Neuron (in vitro differentiated cells): ENCODE results near the gene RABIF.
"Not testable (repeated sequence)": the region's sequence is repeated elsewhere in the genome, so short reads cannot be mapped to it uniquely, and the experiment has no call there.

ENCODE experiments used
- H2AFZ ChIP-seq: one replicate; pipeline ENCODE4 v1.6.1; 2013; ENCODE audit warnings: low read depth, mild to moderate bottlenecking, inconsistent platforms, low read length, moderate library complexity
- H3K27me3 ChIP-seq: one replicate; pipeline ENCODE4 v1.6.1; 2013; ENCODE audit warnings: low read length; ENCODE audit not compliant: insufficient read depth
- H3K36me3 ChIP-seq: one replicate; pipeline ENCODE4 v1.6.1; 2013; ENCODE audit warnings: low read length; ENCODE audit not compliant: insufficient read depth
- H3K4me1 ChIP-seq: one replicate; pipeline ENCODE4 v1.6.1; 2013; ENCODE audit warnings: low read length; ENCODE audit not compliant: insufficient read depth
- H3K4me3 ChIP-seq: 2 replicates; pipeline ENCODE4 v1.5.1; 2013; ENCODE audit warnings: mild to moderate bottlenecking, low read length, moderate library complexity
- H3K9me3 ChIP-seq: one replicate; pipeline ENCODE4 v1.6.1; 2013; ENCODE audit warnings: low read length

The RABIF gene

DNA sequence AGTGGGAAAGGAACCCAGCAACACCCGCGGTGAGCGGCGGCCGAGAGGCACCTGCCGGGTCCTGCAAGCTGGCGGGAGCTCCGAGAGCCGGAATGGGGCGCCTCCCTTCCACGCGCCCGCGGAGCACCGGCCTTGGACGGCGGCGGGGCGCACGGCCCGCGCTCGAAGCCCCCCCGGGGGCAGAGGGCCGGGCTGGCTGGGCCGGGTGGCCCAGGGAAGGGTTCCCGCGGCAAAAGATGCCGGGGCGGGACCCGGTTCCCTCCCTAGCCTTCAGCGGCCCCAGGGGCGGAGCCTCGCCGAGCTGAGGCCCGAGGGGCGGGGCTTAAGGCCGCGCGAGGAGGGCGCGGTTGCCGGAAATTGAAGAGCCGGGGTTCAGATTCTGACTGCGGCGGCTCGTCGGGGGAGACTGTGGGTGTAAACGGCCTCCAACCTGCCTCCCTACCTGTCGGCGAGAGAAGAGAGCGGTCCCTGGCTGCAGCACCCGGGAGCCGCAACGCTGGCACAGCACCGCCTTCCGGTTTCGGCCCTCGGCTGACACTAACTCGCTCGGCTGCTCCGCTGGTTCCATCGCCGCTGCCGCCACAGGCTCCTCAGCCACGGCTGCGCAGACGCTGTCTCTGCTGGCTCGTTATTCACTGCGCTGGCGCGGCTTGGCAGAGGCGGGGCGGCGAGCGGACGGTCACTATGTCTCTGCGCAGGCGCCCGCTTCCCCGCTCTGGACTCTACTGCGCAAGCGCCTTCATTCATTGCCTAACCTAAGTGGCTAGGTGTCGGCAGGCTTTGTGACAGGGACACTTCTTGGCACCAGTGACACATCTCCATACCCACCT is at the start of gene RABIF:
RABIF (minus strand) TSS at position 619 of the 830 bp plus-strand sequence; CDS start at position 568, 51 bp downstream.
- peaks cover 31% of the 10 kb centered on the region for H3K36me3 ChIP-seq
- peak within 1 kb of the TSS; percentile 99 for H2AFZ ChIP-seq
- no peaks in the 10 kb centered on the region for H3K9me3 ChIP-seq
- H3K4me3 ChIP-seq = peak within 1 kb of the TSS; percentile 99
- peaks cover 15% of the 10 kb centered on the region for H3K4me1 ChIP-seq
- H3K27me3 ChIP-seq = no peaks in the 10 kb centered on the region

DNA sequence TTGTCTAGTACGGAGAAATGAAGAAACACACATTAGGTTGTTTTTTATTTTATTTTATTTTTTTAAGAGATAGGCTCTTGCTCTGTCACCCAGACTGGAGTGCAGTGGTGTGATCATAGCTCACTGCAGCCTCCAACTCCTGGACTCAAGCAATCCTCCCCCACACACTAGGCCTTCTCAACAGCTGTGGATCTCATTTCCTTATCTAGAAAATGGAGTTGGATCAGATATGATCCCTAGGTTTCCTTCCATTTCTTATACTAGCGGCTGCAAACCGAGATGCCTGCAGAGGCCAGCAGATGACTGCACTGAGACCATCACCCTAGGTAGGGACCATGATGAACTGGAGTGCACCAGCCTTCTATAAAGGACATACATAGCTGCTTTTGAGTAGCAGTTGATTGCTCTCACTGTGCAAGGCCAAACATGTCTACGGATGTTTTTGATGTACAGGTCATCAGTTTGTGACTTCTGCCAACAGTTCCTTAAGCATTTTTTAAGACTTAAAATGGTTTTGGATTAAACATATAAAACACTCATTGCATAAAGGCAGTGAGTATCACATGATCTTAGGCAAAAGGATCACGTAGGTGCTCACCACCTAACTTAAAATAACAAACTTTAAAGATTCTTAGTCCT is 49.5 kb upstream of the RABIF start:
- Histone ChIP-seq H3K27me3 (no peaks in the 10 kb centered on the region), H3K4me1 (no peaks in the 10 kb centered on the region), H3K9me3 (no peaks in the 10 kb centered on the region), H3K36me3 (peaks cover 32% of the 10 kb centered on the region), H2AFZ (no peak overlapping the region), H3K4me3 (no peak overlapping the region)

DNA sequence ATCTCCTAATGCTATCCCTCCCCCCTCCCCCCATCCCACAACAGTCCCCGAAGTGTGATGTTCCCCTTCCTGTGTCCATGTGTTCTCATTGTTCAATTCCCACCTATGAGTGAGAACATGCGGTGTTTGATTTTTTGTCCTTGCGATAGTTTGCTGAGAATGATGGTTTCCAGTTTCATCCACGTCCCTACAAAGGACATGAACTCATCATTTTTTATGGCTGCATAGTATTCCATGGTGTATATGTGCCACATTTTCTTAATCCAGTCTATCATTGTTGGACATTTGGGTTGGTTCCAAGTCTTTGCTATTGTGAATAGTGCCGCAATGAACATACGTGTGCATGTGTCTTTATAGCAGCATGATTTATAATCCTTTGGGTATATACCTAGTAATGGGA is 47.5 kb upstream of the RABIF start:
- H3K27me3 ChIP-seq, H3K9me3 ChIP-seq, H3K4me3 ChIP-seq, H3K4me1 ChIP-seq, H2AFZ ChIP-seq: not testable (repeated sequence)
- peaks cover 15% of the 10 kb centered on the region for H3K36me3 ChIP-seq

DNA sequence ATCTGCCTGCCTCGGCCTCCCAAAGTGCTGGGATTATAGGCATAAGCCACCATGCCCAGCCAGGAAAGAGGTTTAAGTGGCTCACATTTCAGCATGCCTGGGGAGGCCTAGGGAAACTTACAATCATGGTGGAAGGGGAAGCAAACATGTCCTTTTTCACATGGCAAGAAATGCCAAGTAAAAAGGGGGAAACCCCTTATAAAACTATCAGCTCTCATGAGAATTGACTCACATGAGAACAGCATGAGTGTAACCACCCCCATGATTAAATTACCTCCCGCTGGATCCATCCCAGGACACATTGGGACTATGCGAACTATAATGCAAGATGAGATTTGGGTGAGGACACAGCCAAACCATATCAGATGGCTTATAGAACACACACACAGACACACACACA is 46.9 kb upstream of the RABIF start:
- no peaks in the 10 kb centered on the region for H3K9me3 ChIP-seq
- H3K27me3 ChIP-seq = no peaks in the 10 kb centered on the region
- no peak overlapping the region for H2AFZ ChIP-seq
- H3K36me3 ChIP-seq = peaks cover 9% of the 10 kb centered on the region
- no peak overlapping the region for H3K4me3 ChIP-seq
- no peaks in the 10 kb centered on the region for H3K4me1 ChIP-seq

DNA sequence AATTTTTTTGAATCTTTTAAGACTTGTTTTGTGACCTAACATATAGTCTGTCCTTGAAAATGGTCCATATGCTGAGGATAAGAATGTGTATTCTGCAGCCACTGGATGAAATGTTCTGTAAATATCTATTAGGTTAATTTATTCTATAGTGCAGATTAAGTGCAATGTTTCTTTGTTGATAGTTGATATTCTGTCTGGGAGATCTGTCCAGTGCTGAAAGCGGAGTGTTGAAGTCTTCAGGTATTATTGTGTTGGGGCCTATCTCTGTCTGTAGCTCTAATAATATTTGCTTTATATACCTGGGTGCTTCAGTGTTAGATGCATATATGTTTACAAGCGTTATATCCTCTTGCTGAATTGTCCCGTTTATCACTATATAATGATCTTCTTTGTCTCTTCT is 45.8 kb upstream of the RABIF start:
- Histone ChIP-seq H2AFZ (no peak overlapping the region), H3K9me3 (no peaks in the 10 kb centered on the region), H3K36me3 (peaks cover 2% of the 10 kb centered on the region), H3K27me3 (no peaks in the 10 kb centered on the region), H3K4me3 (no peak overlapping the region), H3K4me1 (no peaks in the 10 kb centered on the region)

DNA sequence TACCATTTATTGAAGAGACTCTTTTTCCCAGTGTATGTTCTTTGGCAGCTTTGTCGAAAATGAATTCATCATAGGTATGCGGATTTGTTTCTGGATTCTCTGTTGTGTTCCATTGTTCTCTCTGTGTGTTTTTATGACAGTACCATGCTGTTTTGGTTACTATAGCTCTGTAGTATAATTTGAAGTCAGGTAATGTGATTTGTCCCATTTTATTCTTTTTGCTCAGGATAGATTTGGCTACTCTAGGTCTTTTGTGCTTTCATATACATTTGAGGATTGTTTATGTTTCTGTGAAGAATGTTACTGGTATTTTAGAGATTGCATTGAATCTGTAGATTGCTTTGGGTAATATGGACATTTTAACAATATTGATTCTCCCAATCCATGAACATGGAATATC is 43.5 kb upstream of the RABIF start:
- Histone ChIP-seq H3K36me3 (no peaks in the 10 kb centered on the region), H3K4me1 (no peaks in the 10 kb centered on the region), H3K9me3 (no peaks in the 10 kb centered on the region), H3K27me3 (no peaks in the 10 kb centered on the region), H2AFZ (no peak overlapping the region), H3K4me3 (no peak overlapping the region)

DNA sequence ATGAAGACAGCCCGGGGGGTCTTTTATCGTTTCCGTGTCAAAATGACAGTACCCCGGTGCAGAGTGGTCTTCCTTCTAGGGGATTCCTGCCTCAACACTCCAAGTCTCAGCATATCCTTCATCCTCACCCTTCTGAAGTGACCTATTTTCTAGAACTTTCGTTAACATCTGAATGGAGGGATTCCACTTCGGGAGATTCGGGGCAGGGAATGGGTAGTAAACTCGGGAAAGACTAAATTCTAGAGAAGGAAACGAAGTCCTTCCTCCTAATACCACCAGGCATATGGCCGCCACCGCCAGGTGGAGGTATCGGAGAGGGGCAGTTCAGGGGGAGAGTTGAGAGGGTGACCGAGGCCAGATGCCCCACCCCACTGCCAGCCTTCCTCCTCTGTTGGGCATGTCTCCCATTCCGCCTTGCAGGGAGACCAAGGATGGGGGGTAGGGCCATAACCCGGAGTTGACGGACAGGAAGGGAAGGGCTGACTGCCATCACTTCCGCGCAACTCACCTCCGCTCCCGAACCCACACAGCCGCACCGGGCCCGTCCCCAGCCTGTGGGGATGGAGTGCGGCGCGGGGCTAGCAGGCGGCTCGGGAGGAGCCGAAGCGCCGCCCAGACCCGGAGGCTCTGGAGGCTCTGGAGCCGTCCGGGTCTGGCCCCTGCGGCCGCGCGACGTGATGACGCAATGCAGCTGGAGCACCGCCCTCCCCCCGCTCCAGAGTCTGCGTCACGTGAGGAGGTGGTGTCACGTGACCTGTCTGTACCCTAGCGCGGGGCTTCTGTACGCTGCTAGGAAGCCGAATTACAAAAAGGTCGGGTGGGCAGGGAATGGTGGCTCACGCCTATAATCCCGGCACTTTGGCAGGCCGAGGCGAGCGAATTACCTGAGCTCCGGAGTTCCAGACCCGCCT is 37.9 kb upstream of the RABIF start, which contains the start of gene KLHL12:
KLHL12 (minus strand) TSS at position 654 of the 911 bp plus-strand sequence. CDS start 2,072 bp downstream, outside the sequence.
- Histone ChIP-seq H3K27me3 (no peaks in the 10 kb centered on the region), H3K4me3 (peak within 1 kb of the TSS; percentile 59), H3K9me3 (no peaks in the 10 kb centered on the region), H2AFZ (peak within 1 kb of the TSS; percentile 22), H3K36me3 (peaks cover 20% of the 10 kb centered on the region), H3K4me1 (peaks cover 8% of the 10 kb centered on the region)

DNA sequence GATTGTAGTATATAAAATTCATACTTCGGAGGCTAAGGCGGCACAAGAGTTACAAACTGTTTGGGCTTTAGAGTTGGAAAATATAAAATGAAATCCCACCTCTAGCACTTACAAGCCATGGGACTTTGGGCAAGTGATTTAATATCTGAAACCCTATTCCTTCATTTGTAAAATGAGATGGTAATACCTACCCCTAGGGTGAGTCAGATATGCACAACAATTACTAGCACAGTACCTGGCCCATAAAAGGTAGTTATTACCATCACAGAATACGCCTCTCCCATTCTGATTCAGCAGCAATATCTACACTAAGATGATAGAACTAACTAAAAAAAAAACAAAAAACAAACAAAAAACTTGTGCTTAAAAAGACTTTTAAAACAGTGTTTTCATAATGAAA is 34.6 kb upstream of the RABIF start:
- Histone ChIP-seq H3K9me3 (no peaks in the 10 kb centered on the region), H3K4me3 (no peak overlapping the region), H3K36me3 (peaks cover 32% of the 10 kb centered on the region), H3K4me1 (peaks cover 8% of the 10 kb centered on the region), H2AFZ (no peak overlapping the region), H3K27me3 (no peaks in the 10 kb centered on the region)

DNA sequence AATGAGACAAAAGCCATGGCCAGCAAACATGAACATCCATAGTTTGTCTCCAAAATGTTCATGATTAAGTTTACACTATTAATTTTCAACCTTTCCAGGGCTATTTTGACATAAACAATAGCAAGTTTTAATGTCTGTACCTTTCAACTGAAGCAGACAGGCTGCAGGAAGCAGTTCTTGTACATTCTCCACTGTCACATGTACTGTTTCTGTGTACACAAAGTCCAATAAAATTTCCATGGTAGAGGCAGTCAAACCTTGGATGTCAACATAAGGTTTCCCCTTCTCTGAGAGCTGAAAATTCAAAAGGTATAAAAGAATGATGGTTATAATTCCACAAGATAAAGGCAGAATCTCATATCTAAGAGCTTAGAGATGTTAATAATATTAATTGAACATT is 30.7 kb upstream of the RABIF start:
- Histone ChIP-seq H3K27me3 (no peaks in the 10 kb centered on the region), H3K36me3 (peaks cover 63% of the 10 kb centered on the region), H2AFZ (no peak overlapping the region), H3K9me3 (no peaks in the 10 kb centered on the region), H3K4me3 (no peak overlapping the region), H3K4me1 (peaks cover 2% of the 10 kb centered on the region)

DNA sequence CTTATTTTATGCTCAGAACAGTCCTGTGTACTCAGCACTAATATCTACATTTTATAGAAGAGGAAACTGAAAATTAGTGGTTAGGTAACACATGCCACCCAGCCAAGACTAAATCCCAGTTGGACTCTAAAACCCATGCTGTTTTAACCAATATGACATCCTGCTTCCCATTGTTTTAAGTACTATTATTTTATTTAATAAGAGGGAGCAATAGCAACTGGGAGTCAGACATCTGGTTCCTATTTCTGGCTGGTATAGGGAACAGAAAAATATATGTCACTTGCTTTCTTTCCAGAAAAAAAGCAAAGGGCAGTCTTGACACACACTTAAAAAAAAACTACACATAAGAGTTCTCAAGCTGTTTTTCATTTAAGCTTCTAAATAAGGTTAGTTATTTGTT is 26.2 kb upstream of the RABIF start:
- H3K9me3 ChIP-seq = no peaks in the 10 kb centered on the region
- no peaks in the 10 kb centered on the region for H3K27me3 ChIP-seq
- no peak overlapping the region for H3K4me3 ChIP-seq
- H3K4me1 ChIP-seq = no peaks in the 10 kb centered on the region
- H2AFZ ChIP-seq = no peak overlapping the region
- H3K36me3 ChIP-seq = peaks cover 83% of the 10 kb centered on the region

DNA sequence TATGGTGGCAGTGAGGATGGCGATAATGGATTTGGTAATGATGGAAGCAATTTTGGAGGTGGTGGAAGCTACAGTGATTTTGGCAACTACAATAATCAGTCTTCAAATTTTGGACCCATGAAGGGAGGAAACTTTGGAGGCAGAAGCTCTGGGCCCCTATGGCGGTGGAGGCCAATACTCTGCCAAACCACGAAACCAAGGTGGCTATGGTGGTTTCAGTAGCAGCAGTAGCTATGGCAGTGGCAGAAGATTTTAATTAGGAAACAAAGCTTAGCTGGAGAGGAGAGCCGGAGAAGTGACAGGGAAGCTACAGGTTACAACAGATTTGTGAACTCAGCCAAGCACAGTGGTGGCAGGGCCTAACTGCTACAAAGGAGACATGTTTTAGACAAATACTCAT is 23.5 kb upstream of the RABIF start:
- not testable (repeated sequence) for H2AFZ ChIP-seq, H3K27me3 ChIP-seq, H3K4me3 ChIP-seq, H3K4me1 ChIP-seq, H3K9me3 ChIP-seq
- peaks cover 86% of the 10 kb centered on the region for H3K36me3 ChIP-seq

DNA sequence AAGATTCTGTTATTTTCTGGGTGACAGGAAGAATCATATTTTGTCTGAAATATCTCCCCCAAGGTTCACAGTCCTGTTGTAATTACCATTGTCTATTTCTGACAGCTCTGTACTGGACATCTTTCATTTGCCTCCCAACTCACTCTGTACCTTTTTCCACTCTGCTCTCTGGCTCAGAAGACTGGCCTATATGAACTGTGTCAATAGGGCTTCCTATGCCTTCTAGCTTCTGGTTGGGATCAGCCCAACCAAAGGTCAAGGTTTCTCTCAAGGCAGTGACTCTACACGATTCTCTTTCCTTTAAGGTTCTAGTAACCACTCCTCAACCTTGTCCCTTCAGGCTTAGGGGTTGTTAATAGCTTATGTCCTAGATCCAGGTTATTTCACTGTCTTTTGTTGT is 20.5 kb upstream of the RABIF start:
- H3K36me3 ChIP-seq = peaks cover 70% of the 10 kb centered on the region
- H3K27me3 ChIP-seq = no peaks in the 10 kb centered on the region
- H3K4me3 ChIP-seq = no peak overlapping the region
- no peaks in the 10 kb centered on the region for H3K4me1 ChIP-seq
- no peaks in the 10 kb centered on the region for H3K9me3 ChIP-seq
- no peak overlapping the region for H2AFZ ChIP-seq

DNA sequence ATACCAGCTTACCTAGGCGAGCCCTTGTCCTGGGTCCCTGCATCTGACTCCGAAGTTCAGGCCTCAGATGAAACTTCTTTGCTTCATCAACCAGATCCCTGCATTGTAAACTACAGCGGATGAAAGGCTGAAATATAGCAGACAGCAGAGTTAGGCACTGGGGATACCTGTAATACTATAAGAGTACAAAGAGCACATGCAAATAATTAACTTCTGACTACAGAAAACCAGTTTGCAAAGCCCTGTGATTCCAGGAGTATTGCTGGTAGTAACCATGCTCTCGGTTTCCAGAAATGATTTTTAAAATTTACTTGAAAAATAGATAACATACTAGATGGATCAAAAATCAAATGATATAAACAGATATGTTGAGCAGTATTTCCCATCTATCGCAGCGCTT is 20.0 kb upstream of the RABIF start:
- Histone ChIP-seq H2AFZ (no peak overlapping the region), H3K36me3 (peaks cover 68% of the 10 kb centered on the region), H3K4me3 (no peak overlapping the region), H3K27me3 (no peaks in the 10 kb centered on the region), H3K4me1 (no peaks in the 10 kb centered on the region), H3K9me3 (no peaks in the 10 kb centered on the region)
